ENCODE results near the gene RIOK3. TPM values are rescaled to one million over a fixed set of nuclear protein-coding genes. Genes with fewer than 3 reads are reported as not detected.

RIOK3 gene
- total and polyA plus RNA-seq, 4 donors = 29.9 to 104 (median 42.8) TPM

DNA sequence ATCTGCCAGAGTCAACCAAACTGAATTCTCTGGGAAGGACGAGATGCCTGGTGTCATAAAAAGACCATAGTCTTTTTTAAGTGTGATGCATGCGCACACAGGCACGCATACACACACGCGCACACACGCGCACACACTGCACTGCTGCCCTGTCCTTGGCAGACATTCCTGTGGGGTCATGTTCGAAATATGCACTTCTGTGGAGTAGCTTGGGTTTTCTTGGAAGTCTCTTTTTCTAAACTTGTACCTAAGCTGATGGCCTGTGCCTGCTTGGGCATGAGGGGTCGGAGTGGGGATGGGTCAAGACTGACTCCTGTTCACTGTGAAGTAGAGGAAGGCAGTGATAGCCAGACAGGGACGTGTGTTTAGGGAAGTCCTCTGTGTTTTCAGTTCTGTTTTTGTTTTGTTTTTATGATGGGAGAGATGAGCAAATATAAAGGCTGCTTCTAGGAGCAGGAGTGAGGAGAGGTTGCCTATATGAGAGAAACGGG, 46.2 kb downstream of the RIOK3 start:
- DNase-seq (ENCODE audit: low spot score) = no peak
- no peaks in the 10 kb centered on the region for H3K36me3 ChIP-seq (ENCODE audit: control insufficient read depth in 4 of 4, insufficient read depth in 3 of 4, low read depth in 1 of 4, low read length in 3 of 4)
- no peak overlapping the region for H3K9ac ChIP-seq (ENCODE audit: low read depth in 1 of 2, low read length in 2 of 2)
- no peaks in the 10 kb centered on the region for H3K27me3 ChIP-seq (ENCODE audit: control insufficient read depth in 4 of 4, insufficient read depth in 4 of 4, low read length in 3 of 4)
- H3K9me3 ChIP-seq (ENCODE audit: control insufficient read depth in 4 of 4, low read length in 3 of 4) = no peaks in the 10 kb centered on the region
- TF ChIP-seq SP1 (IDR thresholded peaks at IDR 0.05) = no peak
- TF ChIP-seq, protein P1, sequence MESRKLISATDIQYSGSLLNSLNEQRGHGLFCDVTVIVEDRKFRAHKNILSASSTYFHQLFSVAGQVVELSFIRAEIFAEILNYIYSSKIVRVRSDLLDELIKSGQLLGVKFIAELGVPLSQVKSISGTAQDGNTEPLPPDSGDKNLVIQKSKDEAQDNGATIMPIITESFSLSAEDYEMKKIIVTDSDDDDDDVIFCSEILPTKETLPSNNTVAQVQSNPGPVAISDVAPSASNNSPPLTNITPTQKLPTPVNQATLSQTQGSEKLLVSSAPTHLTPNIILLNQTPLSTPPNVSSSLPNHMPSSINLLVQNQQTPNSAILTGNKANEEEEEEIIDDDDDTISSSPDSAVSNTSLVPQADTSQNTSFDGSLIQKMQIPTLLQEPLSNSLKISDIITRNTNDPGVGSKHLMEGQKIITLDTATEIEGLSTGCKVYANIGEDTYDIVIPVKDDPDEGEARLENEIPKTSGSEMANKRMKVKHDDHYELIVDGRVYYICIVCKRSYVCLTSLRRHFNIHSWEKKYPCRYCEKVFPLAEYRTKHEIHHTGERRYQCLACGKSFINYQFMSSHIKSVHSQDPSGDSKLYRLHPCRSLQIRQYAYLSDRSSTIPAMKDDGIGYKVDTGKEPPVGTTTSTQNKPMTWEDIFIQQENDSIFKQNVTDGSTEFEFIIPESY (IDR thresholded peaks at IDR 0.05) = no peak
- no peak for TF ChIP-seq YY1 (IDR thresholded peaks at IDR 0.05)
- TF ChIP-seq HNF4G (IDR thresholded peaks at IDR 0.05) = no peak
- TF ChIP-seq FOXA1 (IDR thresholded peaks at IDR 0.05) = no peak
- TF ChIP-seq, protein P2, sequence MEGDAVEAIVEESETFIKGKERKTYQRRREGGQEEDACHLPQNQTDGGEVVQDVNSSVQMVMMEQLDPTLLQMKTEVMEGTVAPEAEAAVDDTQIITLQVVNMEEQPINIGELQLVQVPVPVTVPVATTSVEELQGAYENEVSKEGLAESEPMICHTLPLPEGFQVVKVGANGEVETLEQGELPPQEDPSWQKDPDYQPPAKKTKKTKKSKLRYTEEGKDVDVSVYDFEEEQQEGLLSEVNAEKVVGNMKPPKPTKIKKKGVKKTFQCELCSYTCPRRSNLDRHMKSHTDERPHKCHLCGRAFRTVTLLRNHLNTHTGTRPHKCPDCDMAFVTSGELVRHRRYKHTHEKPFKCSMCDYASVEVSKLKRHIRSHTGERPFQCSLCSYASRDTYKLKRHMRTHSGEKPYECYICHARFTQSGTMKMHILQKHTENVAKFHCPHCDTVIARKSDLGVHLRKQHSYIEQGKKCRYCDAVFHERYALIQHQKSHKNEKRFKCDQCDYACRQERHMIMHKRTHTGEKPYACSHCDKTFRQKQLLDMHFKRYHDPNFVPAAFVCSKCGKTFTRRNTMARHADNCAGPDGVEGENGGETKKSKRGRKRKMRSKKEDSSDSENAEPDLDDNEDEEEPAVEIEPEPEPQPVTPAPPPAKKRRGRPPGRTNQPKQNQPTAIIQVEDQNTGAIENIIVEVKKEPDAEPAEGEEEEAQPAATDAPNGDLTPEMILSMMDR (IDR thresholded peaks at IDR 0.05; ENCODE audit: low read depth, low read length, missing input control) = no peak
- no peak for TF ChIP-seq RAD21 (IDR thresholded peaks at IDR 0.05)
- no peak for TF ChIP-seq EGR1 (IDR thresholded peaks at IDR 0.05; ENCODE audit: low read depth in 2 of 2)
- TF ChIP-seq, protein P3, sequence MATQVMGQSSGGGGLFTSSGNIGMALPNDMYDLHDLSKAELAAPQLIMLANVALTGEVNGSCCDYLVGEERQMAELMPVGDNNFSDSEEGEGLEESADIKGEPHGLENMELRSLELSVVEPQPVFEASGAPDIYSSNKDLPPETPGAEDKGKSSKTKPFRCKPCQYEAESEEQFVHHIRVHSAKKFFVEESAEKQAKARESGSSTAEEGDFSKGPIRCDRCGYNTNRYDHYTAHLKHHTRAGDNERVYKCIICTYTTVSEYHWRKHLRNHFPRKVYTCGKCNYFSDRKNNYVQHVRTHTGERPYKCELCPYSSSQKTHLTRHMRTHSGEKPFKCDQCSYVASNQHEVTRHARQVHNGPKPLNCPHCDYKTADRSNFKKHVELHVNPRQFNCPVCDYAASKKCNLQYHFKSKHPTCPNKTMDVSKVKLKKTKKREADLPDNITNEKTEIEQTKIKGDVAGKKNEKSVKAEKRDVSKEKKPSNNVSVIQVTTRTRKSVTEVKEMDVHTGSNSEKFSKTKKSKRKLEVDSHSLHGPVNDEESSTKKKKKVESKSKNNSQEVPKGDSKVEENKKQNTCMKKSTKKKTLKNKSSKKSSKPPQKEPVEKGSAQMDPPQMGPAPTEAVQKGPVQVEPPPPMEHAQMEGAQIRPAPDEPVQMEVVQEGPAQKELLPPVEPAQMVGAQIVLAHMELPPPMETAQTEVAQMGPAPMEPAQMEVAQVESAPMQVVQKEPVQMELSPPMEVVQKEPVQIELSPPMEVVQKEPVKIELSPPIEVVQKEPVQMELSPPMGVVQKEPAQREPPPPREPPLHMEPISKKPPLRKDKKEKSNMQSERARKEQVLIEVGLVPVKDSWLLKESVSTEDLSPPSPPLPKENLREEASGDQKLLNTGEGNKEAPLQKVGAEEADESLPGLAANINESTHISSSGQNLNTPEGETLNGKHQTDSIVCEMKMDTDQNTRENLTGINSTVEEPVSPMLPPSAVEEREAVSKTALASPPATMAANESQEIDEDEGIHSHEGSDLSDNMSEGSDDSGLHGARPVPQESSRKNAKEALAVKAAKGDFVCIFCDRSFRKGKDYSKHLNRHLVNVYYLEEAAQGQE (IDR thresholded peaks at IDR 0.05) = no peak
- TF ChIP-seq TAF1 (conservative IDR thresholded peaks at IDR 0.05) = no peak
- TF ChIP-seq FOXA2 (IDR thresholded peaks at IDR 0.05) = no peak
- TF ChIP-seq NR2F2 (IDR thresholded peaks at IDR 0.05) = no peak
- TF ChIP-seq, protein P4, sequence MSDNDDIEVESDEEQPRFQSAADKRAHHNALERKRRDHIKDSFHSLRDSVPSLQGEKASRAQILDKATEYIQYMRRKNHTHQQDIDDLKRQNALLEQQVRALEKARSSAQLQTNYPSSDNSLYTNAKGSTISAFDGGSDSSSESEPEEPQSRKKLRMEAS (IDR thresholded peaks at IDR 0.05) = no peak
- no peak for TF ChIP-seq RXRA (IDR thresholded peaks at IDR 0.05)
- TF ChIP-seq HNF4A (conservative IDR thresholded peaks at IDR 0.05) = no peak
- TF ChIP-seq GABPA (IDR thresholded peaks at IDR 0.05 in 1 of 2, conservative IDR thresholded peaks at IDR 0.05 in 1 of 2) = no peak
- TF ChIP-seq JUND (IDR thresholded peaks at IDR 0.05) = no peak
- TF ChIP-seq, protein P5, sequence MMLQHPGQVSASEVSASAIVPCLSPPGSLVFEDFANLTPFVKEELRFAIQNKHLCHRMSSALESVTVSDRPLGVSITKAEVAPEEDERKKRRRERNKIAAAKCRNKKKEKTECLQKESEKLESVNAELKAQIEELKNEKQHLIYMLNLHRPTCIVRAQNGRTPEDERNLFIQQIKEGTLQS (IDR thresholded peaks at IDR 0.05) = no peak
- H3K27ac ChIP-seq (ENCODE audit: low read depth in 1 of 2, low read length in 2 of 2) = no peak overlapping the region
- WGBS = 50% methylated on average over 11 of the region's 11 CpGs
- peaks cover 0 to 10% (median under 1%) of the 10 kb centered on the region in 4 donors for H3K4me1 ChIP-seq (ENCODE audit: control insufficient read depth in 4 of 4, insufficient read depth in 4 of 4, low read length in 3 of 4)
- H3K4me3 ChIP-seq (ENCODE audit: low read depth in 1 of 3, low read length in 3 of 3) = no peak overlapping the region

Measured in liver (tissue), 9 donors.